SK-N-SH (cell line): ENCODE data around the gene HOXC13.

Experiments
- CHD2 ChIP-seq: fragments of 150-350 bp; IDR thresholded peaks from 2 replicates; pipeline ENCODE4 v1.6.1; 2018; ENCODE audit warnings: low read length; ENCODE audit not compliant: partially characterized antibody
- FOXJ3 ChIP-seq: sonication (generic); formaldehyde crosslinking; IDR thresholded peaks from 2 replicates; pipeline ENCODE4 v1.5.1; 2020; ENCODE audit warnings: mild to moderate bottlenecking, missing genetic modification reagents
- JUND ChIP-seq: IDR thresholded peaks from 2 replicates; pipeline ENCODE4 v1.4.0; 2012
- RAD21 ChIP-seq: IDR thresholded peaks from 2 replicates; pipeline ENCODE4 v1.6.1; 2012; ENCODE audit warnings: mild to moderate bottlenecking, low read length
- REST ChIP-seq: IDR thresholded peaks from 2 replicates; pipeline ENCODE4 v1.6.1; 2012; ENCODE audit warnings: mild to moderate bottlenecking, low read depth, low read length, moderate library complexity
- TCF12 ChIP-seq: IDR thresholded peaks from 2 replicates; pipeline ENCODE4 v1.4.0; 2012
- USF1 ChIP-seq: IDR thresholded peaks from 2 replicates; pipeline ENCODE4 v1.4.0; 2012; ENCODE audit warnings: low read depth, borderline replicate concordance
- YY1 ChIP-seq: IDR thresholded peaks from 2 replicates; pipeline ENCODE4 v1.4.0; 2012; ENCODE audit warnings: low read depth, mild to moderate bottlenecking
- TF ChIP-seq, protein P1 (sequence below): fragments of 200-600 bp; sonication (generic); IDR thresholded peaks from 2 replicates; pipeline ENCODE4 v1.6.1; 2017; ENCODE audit warnings: antibody characterized with exemption, mild to moderate bottlenecking, moderate library complexity

DNA sequence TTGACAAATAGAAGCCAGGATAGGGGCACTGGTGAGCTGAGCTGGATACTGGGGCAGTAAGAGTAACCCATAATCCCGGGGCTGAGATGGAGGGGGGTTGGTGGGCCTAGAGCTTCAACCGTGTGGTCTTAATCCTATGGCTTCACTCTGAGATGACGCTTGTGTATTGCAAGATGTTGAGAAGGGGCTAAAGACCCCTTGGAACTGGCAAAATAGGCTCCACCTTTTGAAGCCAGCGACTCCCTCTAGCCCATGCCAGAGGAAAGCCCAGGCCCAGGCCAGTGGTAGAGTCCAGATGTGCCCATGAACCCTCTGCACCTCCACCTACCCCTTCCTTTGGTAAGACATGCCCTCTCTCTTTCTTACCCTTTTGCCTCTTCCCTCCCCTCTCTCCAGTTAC, 20.7 kb downstream of the HOXC13 start:
- TF ChIP-seq YY1 (no peak), RAD21 (no peak), JUND (no peak), TCF12 (no peak), FOXJ3 (CRISPR knock-in tag) (no peak), USF1 (no peak), CHD2 (no peak), REST (no peak)
- TF ChIP-seq, protein P1, sequence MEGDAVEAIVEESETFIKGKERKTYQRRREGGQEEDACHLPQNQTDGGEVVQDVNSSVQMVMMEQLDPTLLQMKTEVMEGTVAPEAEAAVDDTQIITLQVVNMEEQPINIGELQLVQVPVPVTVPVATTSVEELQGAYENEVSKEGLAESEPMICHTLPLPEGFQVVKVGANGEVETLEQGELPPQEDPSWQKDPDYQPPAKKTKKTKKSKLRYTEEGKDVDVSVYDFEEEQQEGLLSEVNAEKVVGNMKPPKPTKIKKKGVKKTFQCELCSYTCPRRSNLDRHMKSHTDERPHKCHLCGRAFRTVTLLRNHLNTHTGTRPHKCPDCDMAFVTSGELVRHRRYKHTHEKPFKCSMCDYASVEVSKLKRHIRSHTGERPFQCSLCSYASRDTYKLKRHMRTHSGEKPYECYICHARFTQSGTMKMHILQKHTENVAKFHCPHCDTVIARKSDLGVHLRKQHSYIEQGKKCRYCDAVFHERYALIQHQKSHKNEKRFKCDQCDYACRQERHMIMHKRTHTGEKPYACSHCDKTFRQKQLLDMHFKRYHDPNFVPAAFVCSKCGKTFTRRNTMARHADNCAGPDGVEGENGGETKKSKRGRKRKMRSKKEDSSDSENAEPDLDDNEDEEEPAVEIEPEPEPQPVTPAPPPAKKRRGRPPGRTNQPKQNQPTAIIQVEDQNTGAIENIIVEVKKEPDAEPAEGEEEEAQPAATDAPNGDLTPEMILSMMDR: no peak
